H4 (cell line): ENCODE measurements around the gene GATA2. TPM values are rescaled to one million over a fixed set of nuclear protein-coding genes. Genes with fewer than 3 reads are reported as not detected.

Experiments used
- DNase-seq: peaks from one replicate; pipeline ENCODE4 v3.0.0-alpha.2; 2015; ENCODE audit warnings: low spot score
- total RNA-seq: library from RNA; depleted of rRNA; stranded (reverse); fragments of >200 nt; shearing (Covaris generic); gene quantifications from 2 replicates; pipeline ENCODE4 v1.2.3, GENCODE V29; 2014; rRNA removed

The GATA2 gene
- total RNA-seq, 1 experiment from 2014 or later: 4.0 TPM

GRCh38 chr3:128432971-128433836, 59.8 kb downstream of the GATA2 start:
- DNase-seq: no peak

- DNase-seq: no peak
These were observed 60.6 kb downstream of the GATA2 start for GRCh38 chr3:128432301-128432970.

DNA sequence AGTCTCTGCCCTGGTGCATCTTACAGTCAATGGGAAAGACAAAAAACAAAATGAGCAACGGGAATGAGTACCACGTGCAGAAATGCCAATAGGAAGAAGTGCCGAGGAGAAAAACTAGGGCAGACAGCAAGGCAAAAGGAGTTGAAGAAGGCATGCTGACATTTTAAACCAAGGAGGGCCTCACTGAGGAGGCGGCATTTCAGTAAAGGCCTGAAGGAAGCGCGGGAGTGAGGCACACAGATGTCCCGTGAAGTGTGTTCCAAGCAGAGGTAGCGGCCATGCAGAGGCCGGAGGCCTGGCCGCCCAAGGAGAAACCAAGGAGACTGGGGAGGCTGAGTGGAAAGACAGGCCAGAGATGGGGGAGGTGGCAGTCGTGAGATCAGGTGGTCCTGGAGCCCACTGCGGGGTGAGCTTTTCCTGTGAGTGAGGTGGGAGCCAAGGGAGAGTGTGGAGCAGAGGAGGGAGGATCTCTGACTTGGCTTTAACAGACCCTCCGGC, 61.1 kb downstream of the GATA2 start:
- DNase-seq: no peak

- no peak for DNase-seq
These were observed 62.3 kb downstream of the GATA2 start for GRCh38 chr3:128430731-128431130.

- no peak for DNase-seq
These were observed 62.7 kb downstream of the GATA2 start for GRCh38 chr3:128430301-128430700.

GRCh38 chr3:128429751-128430150, 63.2 kb downstream of the GATA2 start:
- DNase-seq: no peak

Other genes with a start within 250 kb of the GATA2 start
- not detected in 2 replicates for gene DNAJB8, start 26.3 kb downstream of the GATA2 start, total RNA-seq
- gene RPN1, start 157.6 kb upstream of the GATA2 start, total RNA-seq: 525 and 532 TPM in 2 replicates
- gene RAB7A, start 233.0 kb upstream of the GATA2 start, total RNA-seq: 55.8 and 102 TPM in 2 replicates